K562 (cell line): ENCODE measurements around the gene EN1. TPM values are rescaled to one million over a fixed set of nuclear protein-coding genes. Genes with fewer than 3 reads are reported as not detected.

Source experiments
- COPS2 ChIP-seq: fragments of 450-650 bp; conservative IDR thresholded peaks from 2 replicates; pipeline ENCODE4 v1.6.1; 2016; ENCODE audit warnings: mild to moderate bottlenecking, moderate library complexity
- HDAC3 ChIP-seq: fragments of 450-650 bp; IDR thresholded peaks from 2 replicates; pipeline ENCODE4 v1.6.1; 2018; ENCODE audit warnings: borderline replicate concordance, mild to moderate bottlenecking, moderate library complexity; ENCODE audit not compliant: partially characterized antibody
- LCOR ChIP-seq: sonication (generic); formaldehyde crosslinking; IDR thresholded peaks from 2 replicates; pipeline ENCODE4 v1.8.0; 2022; ENCODE audit warnings: mild to moderate bottlenecking, missing genetic modification reagents
- RNF219 ChIP-seq: fragments of 250-450 bp; sonication (Bioruptor Pico); IDR thresholded peaks from 2 replicates; pipeline ENCODE4 v1.5.0; 2022; ENCODE audit warnings: mild to moderate bottlenecking
- SP2 ChIP-seq: IDR thresholded peaks from 2 replicates; pipeline ENCODE4 v1.6.1; 2011; ENCODE audit warnings: mild to moderate bottlenecking, low read depth, low read length, moderate library complexity; ENCODE audit not compliant: poor library complexity, severe bottlenecking; ENCODE audit errors: extremely low read depth
- TGIF2 ChIP-seq: sonication (generic); formaldehyde crosslinking; IDR thresholded peaks from 2 replicates; pipeline ENCODE4 v1.8.1; 2022; ENCODE audit warnings: mild to moderate bottlenecking, missing genetic modification reagents, moderate library complexity
- THAP12 ChIP-seq: fragments of 250-450 bp; sonication (Bioruptor Pico); IDR thresholded peaks from 2 replicates; pipeline ENCODE4 v1.9.0; 2021; ENCODE audit warnings: mild to moderate bottlenecking, inconsistent platforms
- ZBTB7A ChIP-seq: IDR thresholded peaks from 2 replicates; pipeline ENCODE4 v1.6.1; 2011; ENCODE audit warnings: low read depth, mild to moderate bottlenecking, low read length, moderate library complexity, borderline replicate concordance; ENCODE audit not compliant: control insufficient read depth
- ZNF23 ChIP-seq: fragments of 250-450 bp; sonication (Bioruptor Pico); IDR thresholded peaks from 2 replicates; pipeline ENCODE4 v1.4.0; 2020; ENCODE audit warnings: mild to moderate bottlenecking
- ZNF407 ChIP-seq: fragments of 450-650 bp; IDR thresholded peaks from 2 replicates; pipeline ENCODE4 v1.6.1; 2016; ENCODE audit warnings: low read depth
- ZNF445 ChIP-seq: fragments of 250-450 bp; sonication (Bioruptor Pico); IDR thresholded peaks from 2 replicates; pipeline ENCODE4 v1.4.0; 2020; ENCODE audit warnings: low read depth, mild to moderate bottlenecking, moderate library complexity
- ZNF778 ChIP-seq: fragments of 450-650 bp; formaldehyde crosslinking; IDR thresholded peaks from 2 replicates; pipeline ENCODE4 v1.4.0; 2020; ENCODE audit warnings: mild to moderate bottlenecking, moderate library complexity
- polyA plus RNA-seq, 8 experiments: library from polyadenylated mRNA; depleted of rRNA in 4 of 8; stranded (reverse) in 5 of 8; unstranded in 3 of 8; fragments of >200 nt; fragmentation: Nextera tagmentation in 2 of 8; fragmentation: Illumina TruSeq in 1 of 8; extraction: Ambion mirVana in 2 of 8; extraction: Trizol in 1 of 8; gene quantifications; 2 replicates each; pipeline versions ENCODE4 v1.2.1 to v1.2.3, GENCODE V29; 2011 to 2014; ENCODE audit warnings: inconsistent platforms in 1 of 8, missing spikeins in 1 of 8
- total RNA-seq, 7 experiments: library from RNA; depleted of rRNA in 6 of 7; stranded (reverse); fragments of >200 nt in 6 of 7; fragmentation: Illumina TruSeq in 2 of 7; extraction: Trizol in 2 of 7; gene quantifications; 2 replicates each; pipeline versions ENCODE4 v1.2.1 to v1.2.3, GENCODE V29; 2011 to 2021; ENCODE audit warnings: low replicate concordance in 1 of 7
- TF ChIP-seq, protein P1 (sequence below): fragments of 450-650 bp; IDR thresholded peaks from 2 replicates; pipeline ENCODE4 v1.6.1; 2016; ENCODE audit warnings: antibody characterized with exemption

EN1 gene
- total and polyA plus RNA-seq, 9 of the 15 experiments (the other 6 are each of a cell fraction or from before 2014, with no cell fraction given), result 0.06 to 2.0 (median 0.51) TPM

GRCh38 chr2:118803012-118803411 is 44.4 kb downstream of the EN1 start (continued):
- TF ChIP-seq ZNF407 (no peak), ZBTB7A (peak; percentile 51; the same call in 1 of the 2 replicates), HDAC3 (peak; percentile 76), THAP12 (CRISPR knock-in tag) (no peak), ZNF778 (CRISPR knock-in tag) (no peak), COPS2 (no peak), LCOR (CRISPR knock-in tag) (no peak), TGIF2 (CRISPR knock-in tag) (no peak), ZNF23 (CRISPR knock-in tag) (no peak), SP2 (no peak), RNF219 (CRISPR knock-in tag) (no peak), ZNF445 (CRISPR knock-in tag) (no peak)
- TF ChIP-seq, protein P1, sequence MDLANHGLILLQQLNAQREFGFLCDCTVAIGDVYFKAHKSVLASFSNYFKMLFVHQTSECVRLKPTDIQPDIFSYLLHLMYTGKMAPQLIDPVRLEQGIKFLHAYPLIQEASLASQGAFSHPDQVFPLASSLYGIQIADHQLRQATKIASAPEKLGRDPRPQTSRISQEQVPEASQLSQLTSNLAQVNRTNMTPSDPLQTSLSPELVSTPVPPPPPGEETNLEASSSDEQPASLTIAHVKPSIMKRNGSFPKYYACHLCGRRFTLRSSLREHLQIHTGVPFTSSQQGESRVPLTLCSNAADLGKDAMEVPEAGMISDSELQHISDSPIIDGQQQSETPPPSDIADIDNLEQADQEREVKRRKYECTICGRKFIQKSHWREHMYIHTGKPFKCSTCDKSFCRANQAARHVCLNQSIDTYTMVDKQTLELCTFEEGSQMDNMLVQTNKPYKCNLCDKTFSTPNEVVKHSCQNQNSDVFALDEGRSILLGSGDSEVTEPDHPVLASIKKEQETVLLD, result 0 out of 2 replicates have a peak, but pooled peaks have one; percentile 36
